ENCODE data around the gene ARL5A.

Gene ARL5A

GRCh38 chr2:151860210-151860609 lies 32.0 kb upstream of the ARL5A start:
- TF ChIP-seq CTCF (IDR thresholded peaks at IDR 0.05; ENCODE audit: low read depth, low read length): no peak
- H3K4me3 ChIP-seq (ENCODE audit: low read depth, low read length): no peak overlapping the region

GRCh38 chr2:151857650-151858049 lies 29.4 kb upstream of the ARL5A start:
- no peak overlapping the region for H3K4me3 ChIP-seq (ENCODE audit: low read depth, low read length)
- TF ChIP-seq CTCF (IDR thresholded peaks at IDR 0.05; ENCODE audit: low read depth, low read length): no peak

- TF ChIP-seq CTCF (IDR thresholded peaks at IDR 0.05; ENCODE audit: low read depth, low read length): no peak
- no peak overlapping the region for H3K4me3 ChIP-seq (ENCODE audit: low read depth, low read length)
Measured at GRCh38 chr2:151855111-151855510, 26.9 kb upstream of the ARL5A start.

- no peak overlapping the region for H3K4me3 ChIP-seq (ENCODE audit: low read depth, low read length)
- no peak for TF ChIP-seq CTCF (IDR thresholded peaks at IDR 0.05; ENCODE audit: low read depth, low read length)
Measured at GRCh38 chr2:151853070-151853758, 25.0 kb upstream of the ARL5A start.

- H3K4me3 ChIP-seq (ENCODE audit: low read depth, low read length): no peak overlapping the region
- TF ChIP-seq CTCF (IDR thresholded peaks at IDR 0.05; ENCODE audit: low read depth, low read length): no peak
Measured at GRCh38 chr2:151852260-151853069, 24.2 kb upstream of the ARL5A start.

GRCh38 chr2:151851761-151852160 lies 23.5 kb upstream of the ARL5A start:
- no peak for TF ChIP-seq CTCF (IDR thresholded peaks at IDR 0.05; ENCODE audit: low read depth, low read length)
- no peak overlapping the region for H3K4me3 ChIP-seq (ENCODE audit: low read depth, low read length)

- no peak overlapping the region for H3K4me3 ChIP-seq (ENCODE audit: low read depth, low read length)
- TF ChIP-seq CTCF (IDR thresholded peaks at IDR 0.05; ENCODE audit: low read depth, low read length): no peak
Measured at GRCh38 chr2:151849413-151850010, 21.3 kb upstream of the ARL5A start.

Measured in WI38 (cell line).